ENCODE measurements around the gene HAUS2. TPM values are rescaled to one million over a fixed set of nuclear protein-coding genes. Genes with fewer than 3 reads are reported as not detected.
"Not testable (repeated sequence)": the region's sequence is repeated elsewhere in the genome, so short reads cannot be mapped to it uniquely, and the experiment has no call there.

HAUS2 gene
- total and polyA plus RNA-seq, 9 donors: 12.1 to 20.1 (median 15.9) TPM

- no peak for DNase-seq
- H3K4me1 ChIP-seq (ENCODE audit: control insufficient read depth, insufficient read depth, low read length): no peaks in the 10 kb centered on the region
- peaks cover 16% of the 10 kb centered on the region for H3K36me3 ChIP-seq (ENCODE audit: control insufficient read depth, insufficient read depth, low read length)
- no CpG with 5 or more reads among the region's 4 CpGs for WGBS (ENCODE audit: insufficient coverage)
- H3K9me3 ChIP-seq (replicated peaks; ENCODE audit: control insufficient read depth, low read depth, low read length): no peaks in the 10 kb centered on the region
- no peaks in the 10 kb centered on the region for H3K27me3 ChIP-seq (ENCODE audit: control insufficient read depth, insufficient read depth, low read length)
- H3K4me3 ChIP-seq (ENCODE audit: low read length): no peak overlapping the region
- H3K27ac ChIP-seq (ENCODE audit: low read length): no peak overlapping the region
Observed at GRCh38 chr15:42511007-42511391, 37.6 kb upstream of the HAUS2 start.

GRCh38 chr15:42523331-42523730, 25.3 kb upstream of the HAUS2 start:
- Histone ChIP-seq H3K36me3 (ENCODE audit: control insufficient read depth, insufficient read depth, low read length) (peaks cover 25% of the 10 kb centered on the region), H3K9me3 (replicated peaks; ENCODE audit: control insufficient read depth, low read depth, low read length) (no peaks in the 10 kb centered on the region), H3K4me3 (ENCODE audit: low read length) (no peak overlapping the region), H3K27me3 (ENCODE audit: control insufficient read depth, insufficient read depth, low read length) (no peaks in the 10 kb centered on the region), H3K4me1 (ENCODE audit: control insufficient read depth, insufficient read depth, low read length) (no peaks in the 10 kb centered on the region), H3K27ac (ENCODE audit: low read length) (no peak overlapping the region)
- WGBS (ENCODE audit: insufficient coverage): no CpG with 5 or more reads among the region's 2 CpGs
- DNase-seq: no peak

GRCh38 chr15:42528970-42529369, 19.7 kb upstream of the HAUS2 start:
- Histone ChIP-seq H3K4me1 (ENCODE audit: control insufficient read depth, insufficient read depth, low read length) (no peaks in the 10 kb centered on the region), H3K9me3 (replicated peaks; ENCODE audit: control insufficient read depth, low read depth, low read length) (no peaks in the 10 kb centered on the region), H3K27ac (ENCODE audit: low read length) (no peak overlapping the region), H3K27me3 (ENCODE audit: control insufficient read depth, insufficient read depth, low read length) (no peaks in the 10 kb centered on the region), H3K4me3 (ENCODE audit: low read length) (no peak overlapping the region), H3K36me3 (ENCODE audit: control insufficient read depth, insufficient read depth, low read length) (peaks cover 30% of the 10 kb centered on the region)
- WGBS (ENCODE audit: insufficient coverage): no CpG with 5 or more reads among the region's 3 CpGs
- DNase-seq: no peak

- no CpG with 5 or more reads among the region's 1 CpG for WGBS (ENCODE audit: insufficient coverage)
- peaks cover 27% of the 10 kb centered on the region for H3K36me3 ChIP-seq (ENCODE audit: control insufficient read depth, insufficient read depth, low read length)
- no peak overlapping the region for H3K4me3 ChIP-seq (ENCODE audit: low read length)
- no peaks in the 10 kb centered on the region for H3K9me3 ChIP-seq (replicated peaks; ENCODE audit: control insufficient read depth, low read depth, low read length)
- H3K27ac ChIP-seq (ENCODE audit: low read length): no peak overlapping the region
- no peaks in the 10 kb centered on the region for H3K4me1 ChIP-seq (ENCODE audit: control insufficient read depth, insufficient read depth, low read length)
- no peaks in the 10 kb centered on the region for H3K27me3 ChIP-seq (ENCODE audit: control insufficient read depth, insufficient read depth, low read length)
- DNase-seq: no peak
Observed at GRCh38 chr15:42533246-42533645, 15.4 kb upstream of the HAUS2 start.

GRCh38 chr15:42544853-42545629, 3.6 kb upstream of the HAUS2 start:
- Histone ChIP-seq H3K9me3 (replicated peaks; ENCODE audit: control insufficient read depth, low read depth, low read length) (no peaks in the 10 kb centered on the region), H3K4me1 (ENCODE audit: control insufficient read depth, insufficient read depth, low read length) (peaks cover 12% of the 10 kb centered on the region), H3K4me3 (ENCODE audit: low read length) (no peak overlapping the region), H3K27me3 (ENCODE audit: control insufficient read depth, insufficient read depth, low read length) (no peaks in the 10 kb centered on the region), H3K27ac (ENCODE audit: low read length) (no peak overlapping the region), H3K36me3 (ENCODE audit: control insufficient read depth, insufficient read depth, low read length) (peaks cover 24% of the 10 kb centered on the region)
- DNase-seq: peak; percentile 15
- WGBS (ENCODE audit: insufficient coverage): no CpG with 5 or more reads among the region's 4 CpGs

- H3K36me3 ChIP-seq (ENCODE audit: control insufficient read depth, insufficient read depth, low read length): peaks cover 24% of the 10 kb centered on the region
- H3K4me3 ChIP-seq (ENCODE audit: low read length): peak overlapping the region; percentile 89
- WGBS (ENCODE audit: insufficient coverage): 0% methylated on average over 6 of the region's 9 CpGs
- no peaks in the 10 kb centered on the region for H3K9me3 ChIP-seq (replicated peaks; ENCODE audit: control insufficient read depth, low read depth, low read length)
- peaks cover 13% of the 10 kb centered on the region for H3K4me1 ChIP-seq (ENCODE audit: control insufficient read depth, insufficient read depth, low read length)
- H3K27me3 ChIP-seq (ENCODE audit: control insufficient read depth, insufficient read depth, low read length): no peaks in the 10 kb centered on the region
- peak overlapping the region; percentile 97 for H3K27ac ChIP-seq (ENCODE audit: low read length)
- DNase-seq: no peak
Observed at GRCh38 chr15:42547918-42548248, 755 bp upstream of the HAUS2 start.

GRCh38 chr15:42549032-42549491, 424 bp downstream of the HAUS2 start:
- Histone ChIP-seq H3K27ac (ENCODE audit: low read length) (peak overlapping the region; percentile 97), H3K9me3 (replicated peaks; ENCODE audit: control insufficient read depth, low read depth, low read length) (no peaks in the 10 kb centered on the region), H3K4me1 (ENCODE audit: control insufficient read depth, insufficient read depth, low read length) (peaks cover 13% of the 10 kb centered on the region), H3K27me3 (ENCODE audit: control insufficient read depth, insufficient read depth, low read length) (no peaks in the 10 kb centered on the region), H3K36me3 (ENCODE audit: control insufficient read depth, insufficient read depth, low read length) (peaks cover 15% of the 10 kb centered on the region), H3K4me3 (ENCODE audit: low read length) (peak overlapping the region; percentile 89)
- peak; percentile 74 for DNase-seq
- 0% methylated on average over 5 of the region's 15 CpGs for WGBS (ENCODE audit: insufficient coverage)

GRCh38 chr15:42549741-42550392, 1.2 kb downstream of the HAUS2 start:
- peak; percentile 3 for DNase-seq
- 76% methylated on average over 7 of the region's 12 CpGs for WGBS (ENCODE audit: insufficient coverage)
- Histone ChIP-seq H3K9me3 (replicated peaks; ENCODE audit: control insufficient read depth, low read depth, low read length) (no peaks in the 10 kb centered on the region), H3K36me3 (ENCODE audit: control insufficient read depth, insufficient read depth, low read length) (peaks cover 10% of the 10 kb centered on the region), H3K4me1 (ENCODE audit: control insufficient read depth, insufficient read depth, low read length) (peaks cover 13% of the 10 kb centered on the region), H3K27ac (ENCODE audit: low read length) (no peak overlapping the region), H3K27me3 (ENCODE audit: control insufficient read depth, insufficient read depth, low read length) (no peaks in the 10 kb centered on the region), H3K4me3 (ENCODE audit: low read length) (peak overlapping the region; percentile 89)

GRCh38 chr15:42553554-42553953, 4.9 kb downstream of the HAUS2 start:
- H3K4me1 ChIP-seq (ENCODE audit: control insufficient read depth, insufficient read depth, low read length): peaks cover 4% of the 10 kb centered on the region
- no CpG with 5 or more reads among the region's 1 CpG for WGBS (ENCODE audit: insufficient coverage)
- peaks cover 4% of the 10 kb centered on the region for H3K36me3 ChIP-seq (ENCODE audit: control insufficient read depth, insufficient read depth, low read length)
- no peaks in the 10 kb centered on the region for H3K27me3 ChIP-seq (ENCODE audit: control insufficient read depth, insufficient read depth, low read length)
- no peak overlapping the region for H3K4me3 ChIP-seq (ENCODE audit: low read length)
- DNase-seq: no peak
- H3K27ac ChIP-seq (ENCODE audit: low read length): no peak overlapping the region
- no peaks in the 10 kb centered on the region for H3K9me3 ChIP-seq (replicated peaks; ENCODE audit: control insufficient read depth, low read depth, low read length)

GRCh38 chr15:42556550-42557207, 8.0 kb downstream of the HAUS2 start:
- not testable (repeated sequence) for H3K4me3 ChIP-seq (ENCODE audit: low read length); H3K27ac ChIP-seq (ENCODE audit: low read length); DNase-seq; H3K9me3 ChIP-seq (replicated peaks; ENCODE audit: control insufficient read depth, low read depth, low read length); H3K4me1 ChIP-seq (ENCODE audit: control insufficient read depth, insufficient read depth, low read length); H3K27me3 ChIP-seq (ENCODE audit: control insufficient read depth, insufficient read depth, low read length)
- peaks cover 12% of the 10 kb centered on the region for H3K36me3 ChIP-seq (ENCODE audit: control insufficient read depth, insufficient read depth, low read length)
- WGBS (ENCODE audit: insufficient coverage): 90% methylated on average over 3 of the region's 12 CpGs
